ENCODE data around the gene TANC1.
"Not testable (repeated sequence)": the region's sequence is repeated elsewhere in the genome, so short reads cannot be mapped to it uniquely, and the experiment has no call there.

The TANC1 gene

DNA sequence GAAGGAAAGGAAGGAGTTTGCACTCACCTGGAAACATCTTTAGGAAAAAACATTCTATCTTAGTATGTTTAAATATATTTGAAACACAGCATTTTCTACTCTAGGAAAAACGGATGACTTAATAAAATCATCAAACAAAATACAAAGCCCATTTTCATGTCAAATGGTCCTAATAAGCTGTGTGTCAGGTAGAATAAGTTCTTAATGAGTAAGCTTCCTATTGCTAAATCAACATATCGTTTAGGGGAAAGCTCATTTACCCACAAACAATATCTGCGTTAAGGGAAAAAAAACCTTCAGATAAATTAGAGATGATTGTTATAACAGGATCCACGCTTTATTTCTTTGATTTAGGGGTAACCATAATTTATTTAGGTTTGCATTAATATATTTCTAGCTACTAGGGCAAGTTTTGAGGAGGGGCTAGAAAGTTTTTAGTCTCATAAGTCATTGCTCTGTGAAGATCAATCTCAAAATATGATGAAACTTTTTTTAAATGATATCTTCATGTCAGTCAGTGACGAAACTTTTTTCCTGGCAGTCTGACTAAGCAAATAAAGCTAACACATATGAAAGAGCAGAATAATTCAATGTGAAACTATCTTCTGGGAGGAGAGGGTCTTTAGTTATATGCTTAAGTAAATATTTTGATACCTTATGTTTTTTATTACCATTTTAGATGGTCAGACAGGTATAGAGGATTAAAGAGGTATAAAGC lies 170.9 kb downstream of the TANC1 start:
- peaks cover 0 to 48% (median 18%) of the 10 kb centered on the region in 4 donors for H3K4me1 ChIP-seq
- intact Hi-C loops (cut with DNase I; ENCODE audit: low total_unique reads), result no loop called here
- H3K27ac ChIP-seq, result no peak overlapping the region

DNA sequence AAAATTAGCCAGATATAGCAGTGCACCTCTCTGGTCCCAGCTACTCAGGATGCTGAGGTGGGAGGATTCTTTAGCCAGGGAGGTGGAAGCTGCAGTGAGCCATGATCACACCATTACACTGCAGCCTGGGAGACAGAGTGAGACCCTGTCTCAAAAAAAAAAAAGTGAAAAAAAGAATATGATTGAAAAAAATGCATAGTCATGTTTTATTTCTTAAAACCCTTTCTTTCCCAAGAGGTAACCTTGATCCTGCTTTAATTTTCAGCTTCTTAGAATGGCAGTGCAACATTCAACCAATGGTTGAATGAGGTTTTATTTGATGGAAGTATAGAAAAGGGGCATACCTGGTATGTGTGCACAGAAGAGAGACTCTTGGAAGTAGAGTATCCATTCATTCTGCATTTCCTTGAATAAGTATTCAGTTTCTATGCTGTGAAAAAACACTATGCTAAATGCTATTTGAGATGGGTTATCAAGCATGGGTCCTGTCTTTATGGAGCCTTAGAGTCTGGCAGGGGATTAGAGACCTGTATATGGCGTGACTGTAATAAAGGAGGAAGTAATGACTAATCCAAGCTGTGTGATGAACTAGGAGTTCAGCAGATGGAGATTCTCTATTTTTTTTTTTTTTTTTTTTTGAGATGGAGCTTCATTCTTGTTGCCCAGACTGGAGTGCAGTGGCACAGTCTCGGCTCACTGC lies 171.8 kb downstream of the TANC1 start:
- Histone ChIP-seq H3K36me3 (no peaks in the 10 kb centered on the region), H3K4me3 (no peak overlapping the region), H3K27me3 (no peaks in the 10 kb centered on the region), H3K4me1 (peaks cover 0 to 40% (median 16%) of the 10 kb centered on the region in 4 donors), H3K9me3 (no peaks in the 10 kb centered on the region), H3K27ac (no peak overlapping the region)
- no peak for DNase-seq
- TF ChIP-seq, protein P1, sequence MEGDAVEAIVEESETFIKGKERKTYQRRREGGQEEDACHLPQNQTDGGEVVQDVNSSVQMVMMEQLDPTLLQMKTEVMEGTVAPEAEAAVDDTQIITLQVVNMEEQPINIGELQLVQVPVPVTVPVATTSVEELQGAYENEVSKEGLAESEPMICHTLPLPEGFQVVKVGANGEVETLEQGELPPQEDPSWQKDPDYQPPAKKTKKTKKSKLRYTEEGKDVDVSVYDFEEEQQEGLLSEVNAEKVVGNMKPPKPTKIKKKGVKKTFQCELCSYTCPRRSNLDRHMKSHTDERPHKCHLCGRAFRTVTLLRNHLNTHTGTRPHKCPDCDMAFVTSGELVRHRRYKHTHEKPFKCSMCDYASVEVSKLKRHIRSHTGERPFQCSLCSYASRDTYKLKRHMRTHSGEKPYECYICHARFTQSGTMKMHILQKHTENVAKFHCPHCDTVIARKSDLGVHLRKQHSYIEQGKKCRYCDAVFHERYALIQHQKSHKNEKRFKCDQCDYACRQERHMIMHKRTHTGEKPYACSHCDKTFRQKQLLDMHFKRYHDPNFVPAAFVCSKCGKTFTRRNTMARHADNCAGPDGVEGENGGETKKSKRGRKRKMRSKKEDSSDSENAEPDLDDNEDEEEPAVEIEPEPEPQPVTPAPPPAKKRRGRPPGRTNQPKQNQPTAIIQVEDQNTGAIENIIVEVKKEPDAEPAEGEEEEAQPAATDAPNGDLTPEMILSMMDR (IDR thresholded peaks at IDR 0.05), result no peak
- intact Hi-C loops (cut with DNase I; ENCODE audit: low total_unique reads), result no loop called here

More for the DNA sequence above, 170.9 kb downstream of the TANC1 start:
- no peak for DNase-seq
- no peaks in the 10 kb centered on the region for H3K36me3 ChIP-seq
- H3K9me3 ChIP-seq, result no peaks in the 10 kb centered on the region
- TF ChIP-seq, protein P1 (IDR thresholded peaks at IDR 0.05), result no peak
- no peak overlapping the region for H3K4me3 ChIP-seq
- no peaks in the 10 kb centered on the region for H3K27me3 ChIP-seq

GRCh38 chr2:159140821-159141220 lies 172.4 kb downstream of the TANC1 start:
- DNase-seq; H3K27ac ChIP-seq; H3K9me3 ChIP-seq; intact Hi-C loops (cut with DNase I; ENCODE audit: low total_unique reads); H3K27me3 ChIP-seq; H3K36me3 ChIP-seq; H3K4me3 ChIP-seq: not testable (repeated sequence)
- H3K4me1 ChIP-seq, result peaks cover 0 to 34% (median 13%) of the 10 kb centered on the region in 4 donors

DNA sequence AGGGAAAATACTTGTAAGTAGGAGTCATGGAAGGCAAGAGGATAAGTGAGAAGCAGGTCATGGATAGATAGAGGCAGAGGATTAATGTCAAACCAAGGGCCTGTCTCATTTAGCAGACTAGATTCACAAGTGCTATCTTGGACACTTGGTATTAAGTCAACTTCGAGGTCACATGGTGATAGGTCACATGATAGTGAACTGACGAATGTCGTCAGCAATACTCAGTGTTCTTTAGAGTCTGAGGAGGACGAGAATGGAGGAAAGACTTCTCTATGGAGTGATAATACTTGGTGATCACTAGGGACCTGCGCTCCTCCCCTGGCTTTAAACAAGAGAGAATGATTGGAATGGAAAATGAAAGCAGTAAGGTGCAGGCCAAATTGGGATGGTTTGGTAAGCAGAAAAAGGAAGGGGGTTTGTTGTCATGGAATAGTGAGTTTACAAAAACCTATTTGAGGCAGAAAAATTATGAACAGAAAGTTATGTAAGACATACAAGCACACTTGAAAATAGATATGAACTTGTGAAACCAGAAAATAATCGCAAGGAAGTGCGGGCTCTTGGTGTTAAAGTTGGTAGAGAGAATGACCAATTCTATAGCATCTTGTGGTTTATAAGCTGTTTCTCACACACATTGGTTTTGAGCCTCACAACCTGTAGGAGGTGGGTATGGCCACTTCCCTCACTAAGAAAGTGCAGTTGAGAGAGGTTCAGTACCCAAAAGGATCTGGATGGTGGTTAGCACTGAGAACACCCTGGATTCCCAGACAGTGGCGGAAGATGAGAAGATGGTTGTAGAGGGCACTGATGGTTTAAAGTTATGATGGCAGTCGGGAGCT lies 176.6 kb downstream of the TANC1 start:
- H3K36me3 ChIP-seq, result no peaks in the 10 kb centered on the region
- no peaks in the 10 kb centered on the region for H3K27me3 ChIP-seq
- intact Hi-C loops (cut with DNase I; ENCODE audit: low total_unique reads), result no loop called here
- no peak for DNase-seq
- no peak overlapping the region for H3K4me3 ChIP-seq
- H3K27ac ChIP-seq, result no peak overlapping the region
- peaks cover 0 to 11% (median 3%) of the 10 kb centered on the region in 4 donors for H3K4me1 ChIP-seq
- TF ChIP-seq, protein P1 (IDR thresholded peaks at IDR 0.05), result no peak
- H3K9me3 ChIP-seq, result no peaks in the 10 kb centered on the region

- Histone ChIP-seq H3K4me1 (peaks cover 0 to 13% (median 6%) of the 10 kb centered on the region in 4 donors), H3K27me3 (no peaks in the 10 kb centered on the region), H3K4me3 (no peak overlapping the region), H3K27ac (no peak overlapping the region), H3K9me3 (no peaks in the 10 kb centered on the region), H3K36me3 (peaks cover 6 to 8% (median 7%) of the 10 kb centered on the region in 3 donors)
- TF ChIP-seq, protein P1 (IDR thresholded peaks at IDR 0.05), result no peak
- intact Hi-C loops (cut with DNase I; ENCODE audit: low total_unique reads), result no loop called here
- DNase-seq, result no peak
These were observed 177.4 kb downstream of the TANC1 start for GRCh38 chr2:159145745-159146354.

All from tibial artery (tissue), 4 donors.